NB4 (cell line): Measurements from ENCODE around the gene MIA3.
"Not testable (repeated sequence)": the region's sequence is repeated elsewhere in the genome, so short reads cannot be mapped to it uniquely, and the experiment has no call there.

Experiments used
- MYC ChIP-seq: IDR thresholded peaks from 2 replicates; pipeline ENCODE4 v1.6.1; 2011; ENCODE audit warnings: low read depth, low read length
- TF ChIP-seq, protein P1 (sequence below): IDR thresholded peaks from one replicate; pipeline ENCODE4 v1.5.1; 2012; ENCODE audit warnings: low read depth, low read length

DNA sequence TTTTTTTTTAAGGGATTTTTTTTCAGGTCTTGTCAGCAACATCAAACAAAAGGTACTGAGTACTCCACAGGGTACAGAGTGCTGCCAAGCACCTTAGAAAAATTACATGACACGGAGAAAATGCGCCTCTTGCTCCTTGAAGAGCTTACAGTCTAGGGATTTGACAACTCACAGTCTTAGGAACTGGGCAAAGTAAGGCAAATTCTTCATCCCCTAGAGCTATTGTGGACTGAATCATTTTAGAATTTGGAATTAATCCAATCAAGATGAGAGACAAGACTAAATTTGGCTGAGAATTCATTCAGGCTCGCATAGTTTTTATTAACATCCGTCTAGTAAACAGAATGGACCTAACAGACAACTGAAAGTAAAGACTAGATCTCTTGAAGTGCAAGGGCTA is 50.3 kb downstream of the MIA3 start:
- TF ChIP-seq, protein P1, sequence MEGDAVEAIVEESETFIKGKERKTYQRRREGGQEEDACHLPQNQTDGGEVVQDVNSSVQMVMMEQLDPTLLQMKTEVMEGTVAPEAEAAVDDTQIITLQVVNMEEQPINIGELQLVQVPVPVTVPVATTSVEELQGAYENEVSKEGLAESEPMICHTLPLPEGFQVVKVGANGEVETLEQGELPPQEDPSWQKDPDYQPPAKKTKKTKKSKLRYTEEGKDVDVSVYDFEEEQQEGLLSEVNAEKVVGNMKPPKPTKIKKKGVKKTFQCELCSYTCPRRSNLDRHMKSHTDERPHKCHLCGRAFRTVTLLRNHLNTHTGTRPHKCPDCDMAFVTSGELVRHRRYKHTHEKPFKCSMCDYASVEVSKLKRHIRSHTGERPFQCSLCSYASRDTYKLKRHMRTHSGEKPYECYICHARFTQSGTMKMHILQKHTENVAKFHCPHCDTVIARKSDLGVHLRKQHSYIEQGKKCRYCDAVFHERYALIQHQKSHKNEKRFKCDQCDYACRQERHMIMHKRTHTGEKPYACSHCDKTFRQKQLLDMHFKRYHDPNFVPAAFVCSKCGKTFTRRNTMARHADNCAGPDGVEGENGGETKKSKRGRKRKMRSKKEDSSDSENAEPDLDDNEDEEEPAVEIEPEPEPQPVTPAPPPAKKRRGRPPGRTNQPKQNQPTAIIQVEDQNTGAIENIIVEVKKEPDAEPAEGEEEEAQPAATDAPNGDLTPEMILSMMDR = not testable (repeated sequence)
- TF ChIP-seq MYC = not testable (repeated sequence)
